Measurements from ENCODE around the gene ELK1. TPM values are rescaled to one million over a fixed set of nuclear protein-coding genes. Genes with fewer than 3 reads are reported as not detected.

Gene ELK1
- total and polyA plus RNA-seq, 2 of the 8 experiments (the other 6 are each of a cell fraction or from before 2014, with no cell fraction given), result 31.9 to 42.2 TPM

DNA sequence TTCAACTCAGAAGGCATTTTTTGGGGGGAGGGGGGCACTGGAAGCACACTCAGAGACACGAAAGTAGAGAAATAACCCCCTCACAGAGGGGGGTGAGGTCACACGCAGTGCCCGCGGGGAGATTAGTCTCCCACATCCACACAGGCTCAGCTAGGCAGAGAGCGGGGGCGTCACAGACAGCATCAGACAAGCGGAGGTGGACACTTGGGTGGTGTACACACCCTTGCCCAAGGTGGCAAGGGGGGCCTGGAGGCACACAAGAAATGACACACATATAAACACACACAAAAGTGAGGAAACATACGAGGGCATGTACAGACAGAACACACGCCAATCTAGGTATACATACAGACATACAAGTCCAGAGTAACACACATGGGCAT, 30.1 kb downstream of the ELK1 start:
- Histone ChIP-seq H4K20me1 (replicated peaks in 1 of 2; ENCODE audit: control insufficient read depth in 1 of 2, insufficient read depth in 2 of 2, low read length in 2 of 2) (peaks cover 0 to 1% of the 10 kb centered on the region in 2 experiments), H3K9me3 (ENCODE audit: insufficient read depth in 2 of 2, low read depth in 1 of 2, low read length in 1 of 2) (no peaks in the 10 kb centered on the region), H3K79me2 (ENCODE audit: control insufficient read depth in 1 of 2, insufficient read depth in 2 of 2, low read length in 2 of 2) (no peaks in the 10 kb centered on the region), H3K14ac (ENCODE audit: insufficient read length) (no peak overlapping the region), H3K36me3 (ENCODE audit: control insufficient read depth in 2 of 4, insufficient read depth in 4 of 4, low read length in 3 of 4) (no peaks in the 10 kb centered on the region), H2AK5ac (ENCODE audit: low read depth, low read length) (no peak overlapping the region), H2BK15ac (ENCODE audit: low read length) (peak overlapping the region; percentile 81; the same call in 1 of the 2 replicates), H2BK20ac (ENCODE audit: low read length) (peak overlapping the region; percentile 61; the same call in 1 of the 2 replicates), H3K27me3 (replicated peaks in 1 of 4; ENCODE audit: control insufficient read depth in 3 of 4, extremely low read depth in 1 of 4, insufficient read depth in 3 of 4, low read length in 3 of 4) (no peaks in the 10 kb centered on the region), H4K5ac (ENCODE audit: insufficient read length, low read depth, low read length) (no peak overlapping the region), H3K23ac (ENCODE audit: insufficient read length) (no peak overlapping the region), H3K4me3 (ENCODE audit: extremely low read depth in 1 of 4, insufficient read depth in 2 of 4, low read depth in 3 of 4, low read length in 4 of 4) (peak overlapping the region; percentile 12 to 60 (median 18); a peak in 4 of 8 replicates), H3K23me2 (ENCODE audit: low read depth, low read length) (no peaks in the 10 kb centered on the region; the same call in 1 of the 2 replicates), H2BK120ac (replicated peaks; ENCODE audit: low read depth, low read length) (no peak overlapping the region), H2AFZ (ENCODE audit: low read length) (no peak overlapping the region), H2BK5ac (ENCODE audit: low read depth, low read length) (no peak overlapping the region), H3K27ac (ENCODE audit: low read depth, low read length) (no peak overlapping the region; the same call in 1 of the 2 replicates), H3K4me1 (replicated peaks in 1 of 4; ENCODE audit: control insufficient read depth in 3 of 4, insufficient read depth in 4 of 4, low read length in 3 of 4) (peaks cover 3 to 7% (median 5%) of the 10 kb centered on the region in 4 experiments), H2BK12ac (ENCODE audit: low read depth, low read length) (0 out of 2 replicates have a peak overlapping the region, but pooled peaks have one; percentile 27), H4K8ac (ENCODE audit: extremely low read depth, insufficient read depth, low read length) (no peak overlapping the region), H4K91ac (replicated peaks; ENCODE audit: insufficient read length, low read length) (no peak overlapping the region), H3K9ac (replicated peaks in 1 of 4; ENCODE audit: extremely low read depth in 1 of 4, low read depth in 3 of 4, low read length in 3 of 4) (no peak overlapping the region), H3K4ac (replicated peaks; ENCODE audit: insufficient read length, low read depth, low read length) (no peak overlapping the region), H3K56ac (replicated peaks; ENCODE audit: insufficient read length, low read depth, low read length) (no peak overlapping the region), H3K4me2 (ENCODE audit: insufficient read depth in 1 of 2, low read depth in 2 of 2, low read length in 2 of 2) (peak overlapping the region; percentile 51 to 62), H3K18ac (ENCODE audit: extremely low read depth, low read length) (no peak overlapping the region), H3K79me1 (ENCODE audit: low read depth, low read length) (no peaks in the 10 kb centered on the region)
- ChIA-PET CTCF (ENCODE audit: partially characterized antibody) (no interaction called here), POLR2A (ENCODE audit: partially characterized antibody) (interaction anchor here (1.7 to 2.7 kb wide), 2 partner anchors 29 to 46 kb away, joined by 3 to 11 read pairs; no protein-coding TSS in a partner anchor)
- TF ChIP-seq GABPA (IDR thresholded peaks at IDR 0.05; ENCODE audit: borderline replicate concordance, insufficient read depth, low read length) (no peak), EGR1 (IDR thresholded peaks at IDR 0.05; ENCODE audit: borderline replicate concordance, low read depth, low read length) (no peak), POLR2AphosphoS5 (IDR thresholded peaks at IDR 0.05; ENCODE audit: low read depth, low read length) (no peak), HDAC6 (IDR thresholded peaks at IDR 0.05; ENCODE audit: low read depth, low read length) (no peak), PHF8 (conservative IDR thresholded peaks at IDR 0.05; ENCODE audit: low read depth, low read length) (no peak), KDM5A (IDR thresholded peaks at IDR 0.05; ENCODE audit: low read length) (no peak), SAP30 (IDR thresholded peaks at IDR 0.05; ENCODE audit: insufficient read depth, insufficient replicate concordance, low read length) (no peak), RBBP5 (IDR thresholded peaks at IDR 0.05; ENCODE audit: borderline replicate concordance, low read depth, low read length) (no peak), CREB1 (IDR thresholded peaks at IDR 0.05) (no peak), SUZ12 (IDR thresholded peaks at IDR 0.05; ENCODE audit: low read length) (no peak)
- 74% methylated on average over 5 of the region's 9 CpGs; no CpG with 5 or more reads in 1 of the 2 experiments for WGBS, 2 experiments (ENCODE audit: extremely low coverage in 1 of 2, insufficient coverage in 1 of 2, insufficient read length in 1 of 2, insufficient replicate concordance in 2 of 2, low coverage in 1 of 2, low lambda C conversion rate in 2 of 2, missing lambda C conversion rate in 1 of 2)
- DNase-seq (ENCODE audit: low read depth in 1 of 2, low spot score in 2 of 2) (no peak), FAIRE-seq (no peak)

All from H1 (cell line).